A549 (cell line): Measurements from ENCODE around the gene MAN2B2. TPM values are rescaled to one million over a fixed set of nuclear protein-coding genes. Genes with fewer than 3 reads are reported as not detected.

Experiments
- ATAC-seq, 2 experiments: fragments of 200-7000 bp in 1 of 2; fragments of >200 bp in 1 of 2; cut with Nextera tagmentation in 1 of 2; cut with Tn5 transposase in 1 of 2; 3 replicates each; pipeline versions ENCODE4 v1.8.0 to v1.9.1; 2018 to 2020; ENCODE audit warnings: mild to moderate bottlenecking in 1 of 2, moderate library complexity in 1 of 2
- CTCF ChIA-PET: fragments of 300-600 bp; sonication (Branson Sonifier 250); formaldehyde crosslinking; extraction: SDS; loops from one replicate; lab custom pipeline; 2021; ENCODE audit warnings: antibody characterized with exemption, inconsistent platforms; lab: Yijun Ruan, JAX
- POLR2A ChIA-PET: fragments of 350-600 bp; formaldehyde crosslinking; extraction: SDS; loops from one replicate; lab custom pipeline; 2021; ENCODE audit warnings: antibody characterized with exemption, inconsistent platforms; lab: Yijun Ruan, JAX
- DNase-seq, 2 experiments: peaks; one replicate each; pipeline versions ENCODE4 v3.0.0 to v3.0.0-alpha.2; 2011 to 2016; ENCODE audit warnings: low read depth in 1 of 2, low spot score in 1 of 2
- FAIRE-seq: peaks from 2 replicates; lab custom pipeline; 2011; peaks lifted over from hg19 to GRCh38; lab: Jason Lieb, UNC
- H3K27ac ChIP-seq, 2 experiments: fragments of >200 bp; sonication (Bioruptor Twin); formaldehyde crosslinking; 3 replicates each; pipeline ENCODE4 v1.5.1; 2016 to 2017
- H3K4me1 ChIP-seq: fragments of >200 bp; sonication (Bioruptor Twin); formaldehyde crosslinking; 3 replicates; pipeline ENCODE4 v1.6.1; 2016
- H3K4me2 ChIP-seq: fragments of >200 bp; sonication (Bioruptor Twin); formaldehyde crosslinking; 3 replicates; pipeline ENCODE4 v1.6.1; 2016
- H3K4me3 ChIP-seq: fragments of >200 bp; sonication (Bioruptor Twin); formaldehyde crosslinking; 3 replicates; pipeline ENCODE4 v1.5.1; 2016
- H3K9me3 ChIP-seq: fragments of >200 bp; sonication (Bioruptor Twin); formaldehyde crosslinking; 3 replicates; pipeline ENCODE4 v1.6.1; 2016
- BHLHE40 ChIP-seq: IDR thresholded peaks from 2 replicates; pipeline ENCODE4 v1.6.1; 2012; ENCODE audit warnings: low read depth, low read length, inconsistent platforms
- CHD4 ChIP-seq: fragments of 200-600 bp; sonication (generic); IDR thresholded peaks from 2 replicates; pipeline ENCODE4 v1.6.1; 2016; ENCODE audit warnings: antibody characterized with exemption, mild to moderate bottlenecking, borderline replicate concordance
- EHMT2 ChIP-seq: fragments of 200-600 bp; sonication (generic); IDR thresholded peaks from 2 replicates; pipeline ENCODE4 v1.6.1; 2016; ENCODE audit warnings: antibody characterized with exemption, low read depth, mild to moderate bottlenecking, moderate library complexity
- EP300 ChIP-seq, 2 experiments: fragments of >200 bp; sonication (Bioruptor Twin); formaldehyde crosslinking; IDR thresholded peaks; 2 replicates in 1 of 2; 3 replicates in 1 of 2; pipeline ENCODE4 v1.6.1; 2016 to 2017
- HOXA7 ChIP-seq: fragments of 250-450 bp; sonication (Bioruptor Pico); IDR thresholded peaks from 2 replicates; pipeline ENCODE4 v1.5.0; 2020; ENCODE audit warnings: mild to moderate bottlenecking, moderate library complexity
- JUN ChIP-seq, 2 experiments: fragments of >200 bp; sonication (Bioruptor Twin); formaldehyde crosslinking; IDR thresholded peaks; 2 replicates in 1 of 2; 3 replicates in 1 of 2; pipeline ENCODE4 v1.6.1; 2016 to 2017
- JUNB ChIP-seq: fragments of >200 bp; sonication (Bioruptor Twin); formaldehyde crosslinking; IDR thresholded peaks from 2 replicates; pipeline ENCODE4 v1.6.1; 2016
- KDM1A ChIP-seq: fragments of 200-600 bp; sonication (generic); IDR thresholded peaks from 2 replicates; pipeline ENCODE4 v1.6.1; 2016; ENCODE audit warnings: low read depth, mild to moderate bottlenecking
- MAX ChIP-seq: IDR thresholded peaks from 2 replicates; pipeline ENCODE4 v1.6.1; 2012
- NPAS2 ChIP-seq: fragments of 250-450 bp; sonication (Bioruptor Pico); IDR thresholded peaks from 2 replicates; pipeline ENCODE4 v1.8.0; 2022; ENCODE audit warnings: mild to moderate bottlenecking, moderate library complexity, borderline replicate concordance
- PBX3 ChIP-seq: IDR thresholded peaks from 2 replicates; pipeline ENCODE4 v1.6.1; 2012
- SREBF2 ChIP-seq: fragments of 450-650 bp; IDR thresholded peaks from 2 replicates; pipeline ENCODE4 v1.6.1; 2014; ENCODE audit warnings: mild to moderate bottlenecking, moderate library complexity
- TP53 ChIP-seq: fragments of 250-450 bp; sonication (Bioruptor Pico); IDR thresholded peaks from 2 replicates; pipeline ENCODE4 v1.5.0; 2021; ENCODE audit warnings: mild to moderate bottlenecking, moderate library complexity
- ZNF302 ChIP-seq: fragments of 250-450 bp; sonication (Bioruptor Pico); IDR thresholded peaks from 2 replicates; pipeline ENCODE4 v1.9.0; 2021; ENCODE audit warnings: inconsistent platforms, mild to moderate bottlenecking, moderate library complexity
- WGBS: methylation state at CpG from one replicate; pipeline ENCODE4 v1.1.6; 2017; ENCODE audit errors: missing lambda C conversion rate; 5-methylcytosine and 5-hydroxymethylcytosine counted together
- polyA plus RNA-seq, 4 experiments: library from polyadenylated mRNA; depleted of rRNA in 3 of 4; stranded (reverse); fragments of >200 nt; fragmentation: RNase III in 1 of 4; extraction: RNeasy Plus Mini Kit Qiagen cat#74134 plus additional on column Dnase treatment in 1 of 4; gene quantifications; 2 replicates in 3 of 4; 3 replicates in 1 of 4; pipeline ENCODE4 v1.2.3, GENCODE V29; 2011 to 2017
- TF ChIP-seq, protein P1 (sequence below): IDR thresholded peaks from 2 replicates; pipeline ENCODE4 v1.6.1; 2012; ENCODE audit warnings: low read depth, borderline replicate concordance
- TF ChIP-seq, protein P2 (sequence below): fragments of 150-350 bp; IDR thresholded peaks from 2 replicates; pipeline ENCODE4 v1.6.1; 2014; ENCODE audit warnings: low read depth, mild to moderate bottlenecking, low read length

The MAN2B2 gene
- polyA plus RNA-seq, 2 of the 4 experiments (the other 2 are of a cell fraction): 6.3 to 8.4 TPM

DNA sequence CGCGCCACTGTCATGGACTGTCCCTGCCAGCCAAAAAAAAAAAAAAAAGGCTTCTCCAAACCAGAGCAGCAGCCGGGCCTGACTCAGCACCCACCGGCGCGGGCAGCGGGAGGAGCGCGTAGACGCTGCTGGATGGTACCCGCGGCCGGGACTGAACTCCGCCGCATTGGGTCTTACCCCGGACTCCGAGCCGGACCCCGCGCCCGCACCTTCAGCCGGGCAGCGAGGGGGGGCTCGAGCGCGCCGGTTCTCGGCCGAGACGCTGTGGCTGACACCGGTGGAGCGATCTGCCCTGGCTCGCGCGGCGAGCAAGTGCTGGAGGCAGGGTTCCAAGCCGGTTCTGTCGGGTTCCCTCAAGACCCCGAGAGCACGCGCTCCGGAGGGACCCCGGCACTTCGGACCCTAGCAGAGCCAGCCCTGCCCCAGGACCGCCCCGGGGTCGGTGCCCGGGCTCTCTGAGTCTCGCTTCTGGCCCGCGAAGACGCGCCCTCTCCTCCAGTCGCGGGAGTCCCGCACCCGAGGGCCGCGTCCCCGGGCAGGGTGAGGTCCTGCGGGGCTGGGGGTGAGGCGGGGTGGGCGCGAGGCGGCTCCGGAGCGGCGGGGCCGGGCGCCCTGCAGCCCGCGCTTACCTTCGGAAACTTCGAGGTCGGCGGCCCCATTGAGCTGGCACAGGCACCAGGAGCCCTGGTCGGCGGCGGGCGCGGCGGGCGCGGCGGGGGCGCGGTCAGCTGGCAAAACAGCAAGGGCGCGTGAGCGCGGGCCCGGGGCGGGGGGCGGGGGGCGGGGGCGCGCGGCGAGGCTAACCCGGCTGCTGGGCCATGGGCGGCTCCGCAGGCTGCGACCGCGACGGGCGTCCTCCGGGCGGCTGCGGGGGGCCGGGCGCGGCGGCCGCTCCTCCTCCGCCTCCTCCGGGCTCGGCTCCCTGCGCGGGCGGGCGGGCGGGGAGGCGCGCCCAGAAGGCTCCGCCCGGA is 11.8 kb upstream of the MAN2B2 start:
- ChIA-PET POLR2A (no interaction called here), CTCF (interaction anchor here (1.2 to 1.7 kb wide), 2 partner anchors 11 to 17 kb away, joined by 3 to 6 read pairs; partner anchors contain the start of gene MAN2B2)
- TF ChIP-seq PBX3 (no peak), TP53 (CRISPR knock-in tag) (no peak), CHD4 (no peak), NPAS2 (CRISPR knock-in tag) (no peak), EHMT2 (no peak)
- no peaks in the 10 kb centered on the region for H3K9me3 ChIP-seq
- H3K27ac ChIP-seq: peak overlapping the region; percentile 52 to 71; a peak in 5 of 6 replicates
- H3K4me2 ChIP-seq: peak overlapping the region; percentile 99
- H3K4me3 ChIP-seq: peak overlapping the region; percentile 56
- ATAC-seq (peak; percentile 39 to 69; a peak in 5 of 6 replicates), DNase-seq (peak in 1 of 2 experiments; percentile 43), FAIRE-seq (no peak)
- 22% methylated on average over 7 of the region's 127 CpGs for WGBS
- peaks cover 6% of the 10 kb centered on the region for H3K4me1 ChIP-seq

DNA sequence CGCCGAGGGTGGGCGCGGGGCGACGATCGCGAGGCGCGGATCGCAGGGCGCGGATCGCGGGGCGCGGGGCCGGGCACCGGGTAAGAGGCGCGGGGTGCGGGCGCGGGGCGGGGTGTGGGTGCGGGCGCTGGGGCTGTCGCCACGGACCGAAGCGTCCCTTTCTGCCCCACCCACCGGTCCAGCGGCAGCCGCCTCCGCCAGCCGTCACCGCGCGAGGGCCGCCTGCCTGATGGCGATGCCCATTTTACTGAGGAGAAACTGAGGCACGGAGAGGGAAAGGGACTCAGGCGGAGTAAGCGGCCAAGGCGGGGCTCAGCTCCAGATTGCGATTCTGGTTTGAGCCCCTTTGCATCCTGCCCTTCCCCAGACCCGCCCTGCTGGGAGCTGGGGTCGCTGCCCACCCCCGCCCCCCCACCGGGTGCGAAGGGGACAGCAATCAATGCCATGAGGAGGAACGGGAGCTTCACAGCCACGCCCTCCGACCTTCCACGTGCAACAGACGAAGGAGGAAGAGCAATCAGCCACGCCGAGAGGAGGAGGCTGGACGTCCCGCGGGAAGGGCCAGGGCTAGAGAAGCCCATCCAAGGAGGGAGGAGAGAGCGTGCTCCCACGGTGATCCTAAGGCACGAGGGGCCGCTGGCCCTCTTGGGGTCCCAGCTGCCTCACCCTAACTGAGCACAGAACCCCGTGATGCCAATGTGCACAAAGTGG is 10.9 kb upstream of the MAN2B2 start:
- FAIRE-seq: no peak
- H3K27ac ChIP-seq: peak overlapping the region in 1 of 2 experiments; percentile 71; a peak in 3 of 6 replicates
- ATAC-seq: no peak
- H3K9me3 ChIP-seq: no peaks in the 10 kb centered on the region
- ChIA-PET POLR2A (no interaction called here), CTCF (interaction anchor here (0.5 to 1.5 kb wide), 3 partner anchors 10 to 22 kb away, joined by 3 to 4 read pairs (median 3); no protein-coding TSS in a partner anchor)
- TF ChIP-seq, protein P1, sequence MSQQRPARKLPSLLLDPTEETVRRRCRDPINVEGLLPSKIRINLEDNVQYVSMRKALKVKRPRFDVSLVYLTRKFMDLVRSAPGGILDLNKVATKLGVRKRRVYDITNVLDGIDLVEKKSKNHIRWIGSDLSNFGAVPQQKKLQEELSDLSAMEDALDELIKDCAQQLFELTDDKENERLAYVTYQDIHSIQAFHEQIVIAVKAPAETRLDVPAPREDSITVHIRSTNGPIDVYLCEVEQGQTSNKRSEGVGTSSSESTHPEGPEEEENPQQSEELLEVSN: no peak
- no peak for TF ChIP-seq ZNF302
- TF ChIP-seq TP53 (CRISPR knock-in tag): no peak
- no peak for TF ChIP-seq BHLHE40
- TF ChIP-seq SREBF2: no peak
- no peak for TF ChIP-seq JUN (IDR thresholded peaks at IDR 0.05)
- no peak for TF ChIP-seq MAX
- TF ChIP-seq NPAS2 (CRISPR knock-in tag): no peak
- no peak for TF ChIP-seq HOXA7 (CRISPR knock-in tag)
- TF ChIP-seq, protein P2, sequence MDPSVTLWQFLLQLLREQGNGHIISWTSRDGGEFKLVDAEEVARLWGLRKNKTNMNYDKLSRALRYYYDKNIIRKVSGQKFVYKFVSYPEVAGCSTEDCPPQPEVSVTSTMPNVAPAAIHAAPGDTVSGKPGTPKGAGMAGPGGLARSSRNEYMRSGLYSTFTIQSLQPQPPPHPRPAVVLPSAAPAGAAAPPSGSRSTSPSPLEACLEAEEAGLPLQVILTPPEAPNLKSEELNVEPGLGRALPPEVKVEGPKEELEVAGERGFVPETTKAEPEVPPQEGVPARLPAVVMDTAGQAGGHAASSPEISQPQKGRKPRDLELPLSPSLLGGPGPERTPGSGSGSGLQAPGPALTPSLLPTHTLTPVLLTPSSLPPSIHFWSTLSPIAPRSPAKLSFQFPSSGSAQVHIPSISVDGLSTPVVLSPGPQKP: no peak
- TF ChIP-seq KDM1A: no peak
- no peak for TF ChIP-seq JUNB
- TF ChIP-seq EP300 (IDR thresholded peaks at IDR 0.05): no peak
- WGBS: 38% methylated on average over 22 of the region's 66 CpGs
- H3K4me1 ChIP-seq: peaks cover 14% of the 10 kb centered on the region
- H3K4me3 ChIP-seq: peak overlapping the region; percentile 56
- peak overlapping the region; percentile 99 for H3K4me2 ChIP-seq
- no peak for DNase-seq
